AG04449 (cell line): ENCODE results near the gene MAML2.

ENCODE experiments used
- CTCF ChIA-PET: fragments of 350-600 bp; formaldehyde crosslinking; extraction: SDS; loops from one replicate; lab custom pipeline; 2021; ENCODE audit warnings: antibody characterized with exemption; lab: Yijun Ruan, JAX
- POLR2A ChIA-PET: fragments of 400-600, 350-600 bp; formaldehyde crosslinking; extraction: SDS; loops from one replicate; lab custom pipeline; 2020; ENCODE audit warnings: antibody characterized with exemption, inconsistent platforms; lab: Yijun Ruan, JAX
- DNase-seq: peaks from one replicate; pipeline ENCODE4 v3.0.0-alpha.2; 2010; ENCODE audit warnings: low read depth, low spot score
- H3K4me3 ChIP-seq: 2 replicates; pipeline ENCODE4 v1.5.1; 2011; ENCODE audit warnings: low read depth, mild to moderate bottlenecking, control low read depth, low read length
- CTCF ChIP-seq: IDR thresholded peaks from one replicate; pipeline ENCODE4 v1.5.1; 2011; ENCODE audit warnings: mild to moderate bottlenecking, moderate library complexity, low read length, control low read depth, inconsistent platforms; ENCODE audit not compliant: insufficient read depth; ENCODE audit errors: missing control alignments

MAML2 gene

DNA sequence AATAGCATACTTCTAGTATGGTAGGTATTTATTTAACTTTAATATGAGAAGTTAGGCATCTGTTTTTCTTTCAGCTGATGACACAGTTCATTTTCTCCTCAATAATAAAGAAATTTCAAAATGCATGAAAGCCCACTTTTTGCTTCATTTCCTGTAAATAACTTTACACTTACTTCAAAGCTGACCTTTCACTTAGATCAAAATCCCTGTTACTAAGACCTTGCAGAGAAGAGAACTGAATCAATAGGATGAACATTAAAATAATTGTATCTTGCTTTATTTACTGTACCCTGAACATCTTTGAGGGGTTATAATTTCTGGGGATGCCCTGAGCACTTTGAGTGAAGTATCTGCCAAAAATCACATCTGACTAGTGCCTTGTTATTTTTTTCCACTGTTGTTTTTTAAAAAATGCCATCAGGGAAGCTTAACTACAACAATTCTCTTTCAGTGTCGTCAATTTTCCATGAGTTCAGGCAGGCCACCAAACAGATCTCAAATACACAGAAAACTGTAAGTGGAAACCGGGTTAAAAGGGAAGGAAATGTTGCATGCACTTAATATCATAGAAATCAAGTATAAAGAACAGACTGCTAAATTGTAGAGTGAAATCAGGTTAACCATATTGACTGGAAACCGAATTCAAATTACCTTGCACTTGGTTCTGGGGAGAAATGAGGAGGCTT lies 206.2 kb downstream of the MAML2 start:
- no peak overlapping the region for H3K4me3 ChIP-seq
- CTCF ChIA-PET: interaction anchor here (0.9 kb wide), 1 partner anchor 206 kb away, joined by 3 read pairs; the partner anchor contains the start of gene MAML2
- POLR2A ChIA-PET: no interaction called here
- no peak for DNase-seq
- no peak for TF ChIP-seq CTCF

- ChIA-PET POLR2A (no interaction called here), CTCF (interaction anchor here (1.0 to 1.3 kb wide), 4 partner anchors 11 to 209 kb away, joined by 3 to 5 read pairs (median 4); partner anchors contain the start of gene MAML2)
- H3K4me3 ChIP-seq: no peak overlapping the region
- no peak for DNase-seq
- TF ChIP-seq CTCF: no peak
Measured at GRCh38 chr11:96134602-96135001, 208.4 kb downstream of the MAML2 start.

- ChIA-PET CTCF (no interaction called here), POLR2A (no interaction called here)
- no peak overlapping the region for H3K4me3 ChIP-seq
- no peak for TF ChIP-seq CTCF
- DNase-seq: no peak
Measured at GRCh38 chr11:96132437-96132836, 210.6 kb downstream of the MAML2 start.

DNA sequence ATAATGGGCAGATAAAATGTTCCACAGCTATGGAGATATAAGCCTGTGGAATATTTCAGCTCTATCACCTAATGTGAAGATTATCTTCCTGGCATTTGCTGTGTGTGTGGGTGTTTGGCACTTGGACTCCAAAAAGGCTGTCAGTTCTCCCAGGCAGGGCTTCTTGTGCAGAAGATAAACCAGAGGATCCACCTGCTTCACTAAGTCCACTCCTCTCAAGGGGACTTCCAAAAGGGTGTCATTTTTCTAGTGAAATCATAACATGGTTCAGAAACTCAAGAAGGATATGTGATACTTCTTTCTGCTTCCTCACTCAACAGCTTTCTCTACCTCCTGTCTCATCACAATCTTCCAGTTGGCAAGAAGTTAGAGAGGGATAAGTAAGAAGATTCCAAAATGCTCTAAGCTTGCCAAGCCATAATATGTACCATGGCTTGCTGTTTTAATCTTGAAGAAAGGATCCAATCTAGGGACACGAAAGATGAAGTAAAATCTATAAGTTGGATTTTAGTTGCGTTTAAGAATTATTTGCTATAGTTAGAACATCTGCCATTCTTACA lies 212.9 kb downstream of the MAML2 start:
- POLR2A ChIA-PET: no interaction called here
- CTCF ChIA-PET: interaction anchor here (1.0 to 2.0 kb wide), 2 partner anchors 75 to 281 kb away, joined by 3 to 5 read pairs; no protein-coding TSS in a partner anchor
- no peak for DNase-seq
- H3K4me3 ChIP-seq: no peak overlapping the region
- no peak for TF ChIP-seq CTCF

GRCh38 chr11:96127596-96127959 lies 215.4 kb downstream of the MAML2 start:
- ChIA-PET POLR2A (no interaction called here), CTCF (interaction anchor here (0.7 kb wide), 1 partner anchor 72 kb away, joined by 3 read pairs; no protein-coding TSS in a partner anchor)

More at GRCh38 chr11:96127596-96127959, 215.4 kb downstream of the MAML2 start:
- no peak for DNase-seq
- no peak overlapping the region for H3K4me3 ChIP-seq
- TF ChIP-seq CTCF: no peak
